ENCODE measurements around the gene TLN1.

TLN1 gene

DNA sequence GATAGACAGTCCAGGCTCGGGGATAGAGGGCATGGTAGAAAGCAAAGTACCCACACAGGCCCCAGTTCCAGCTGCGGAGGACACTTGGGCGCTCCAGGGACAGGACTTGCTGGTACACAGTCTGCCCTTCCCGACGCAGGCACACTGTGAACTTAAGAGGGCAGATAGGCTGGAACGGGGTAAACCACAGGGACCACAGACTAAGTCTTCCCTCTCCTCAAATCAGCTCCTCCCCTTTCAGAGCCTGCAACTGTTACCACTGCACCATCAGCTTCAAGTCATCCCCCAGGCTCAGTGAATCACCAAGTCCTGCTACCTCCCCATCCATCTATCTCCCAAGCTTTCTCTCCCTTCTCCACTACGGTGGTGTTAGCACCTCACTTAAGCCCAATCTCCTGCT, 9.7 kb upstream of the TLN1 start:
- DNase-seq, result no peak
- TF ChIP-seq EZH2 (optimal IDR thresholded peaks at IDR 0.05; ENCODE audit: low read depth, low read length) (no peak), EZH2phosphoT487 (IDR thresholded peaks at IDR 0.05; ENCODE audit: low read length) (no peak)
- TF ChIP-seq, protein P1, sequence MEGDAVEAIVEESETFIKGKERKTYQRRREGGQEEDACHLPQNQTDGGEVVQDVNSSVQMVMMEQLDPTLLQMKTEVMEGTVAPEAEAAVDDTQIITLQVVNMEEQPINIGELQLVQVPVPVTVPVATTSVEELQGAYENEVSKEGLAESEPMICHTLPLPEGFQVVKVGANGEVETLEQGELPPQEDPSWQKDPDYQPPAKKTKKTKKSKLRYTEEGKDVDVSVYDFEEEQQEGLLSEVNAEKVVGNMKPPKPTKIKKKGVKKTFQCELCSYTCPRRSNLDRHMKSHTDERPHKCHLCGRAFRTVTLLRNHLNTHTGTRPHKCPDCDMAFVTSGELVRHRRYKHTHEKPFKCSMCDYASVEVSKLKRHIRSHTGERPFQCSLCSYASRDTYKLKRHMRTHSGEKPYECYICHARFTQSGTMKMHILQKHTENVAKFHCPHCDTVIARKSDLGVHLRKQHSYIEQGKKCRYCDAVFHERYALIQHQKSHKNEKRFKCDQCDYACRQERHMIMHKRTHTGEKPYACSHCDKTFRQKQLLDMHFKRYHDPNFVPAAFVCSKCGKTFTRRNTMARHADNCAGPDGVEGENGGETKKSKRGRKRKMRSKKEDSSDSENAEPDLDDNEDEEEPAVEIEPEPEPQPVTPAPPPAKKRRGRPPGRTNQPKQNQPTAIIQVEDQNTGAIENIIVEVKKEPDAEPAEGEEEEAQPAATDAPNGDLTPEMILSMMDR (IDR thresholded peaks at IDR 0.05; ENCODE audit: low read length), result no peak
- Histone ChIP-seq H3K9me3 (replicated peaks; ENCODE audit: insufficient read depth, low read length) (no peaks in the 10 kb centered on the region), H3K4me1 (ENCODE audit: low read length) (peaks cover 3% of the 10 kb centered on the region), H4K20me1 (ENCODE audit: insufficient read depth, low read length) (no peaks in the 10 kb centered on the region), H3K27me3 (replicated peaks; ENCODE audit: insufficient read depth, low read length) (no peaks in the 10 kb centered on the region), H3K4me2 (ENCODE audit: low read depth, low read length) (no peak overlapping the region), H3K36me3 (replicated peaks; ENCODE audit: insufficient read depth, low read length) (0 out of 2 replicates have a peak, but pooled peaks cover 3% of the 10 kb centered on the region), H3K4me3 (ENCODE audit: low read length) (no peak overlapping the region), H2AFZ (ENCODE audit: low read length) (no peak overlapping the region), H3K9ac (ENCODE audit: low read length) (no peak overlapping the region), H3F3A (ENCODE audit: insufficient read depth, low read length) (no peaks in the 10 kb centered on the region), H3K79me2 (ENCODE audit: low read length) (peaks cover 42% of the 10 kb centered on the region), H3K27ac (ENCODE audit: low read length) (no peak overlapping the region), H3K9me2 (replicated peaks; ENCODE audit: insufficient read depth, low read length) (no peaks in the 10 kb centered on the region)

DNA sequence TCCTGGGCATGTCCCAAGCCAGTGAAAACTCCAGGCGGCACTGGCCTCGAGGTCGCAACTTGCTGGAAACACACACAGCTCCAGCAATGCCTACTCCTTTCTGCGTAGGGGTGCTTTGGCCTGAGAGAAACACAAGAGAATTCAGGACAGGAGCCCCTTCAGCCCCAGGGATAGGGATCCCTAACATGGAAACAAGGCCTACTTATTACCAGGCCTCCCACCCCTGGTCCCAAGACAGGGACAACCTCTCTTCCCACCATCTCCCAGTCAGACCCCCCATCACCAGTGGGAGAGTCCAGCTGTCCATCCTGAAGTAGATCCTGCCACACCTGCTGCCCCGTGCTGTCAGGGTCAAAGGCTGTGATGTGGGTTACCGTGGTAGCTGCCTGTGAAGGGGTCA, 8.2 kb upstream of the TLN1 start:
- Histone ChIP-seq H3K9ac (ENCODE audit: low read length) (no peak overlapping the region), H3K27ac (ENCODE audit: low read length) (no peak overlapping the region), H3K4me2 (ENCODE audit: low read depth, low read length) (no peak overlapping the region), H3K9me2 (replicated peaks; ENCODE audit: insufficient read depth, low read length) (no peaks in the 10 kb centered on the region), H3K4me1 (ENCODE audit: low read length) (no peaks in the 10 kb centered on the region), H3K4me3 (ENCODE audit: low read length) (no peak overlapping the region), H3F3A (ENCODE audit: insufficient read depth, low read length) (peaks cover 6% of the 10 kb centered on the region; the same call in 1 of the 2 replicates), H3K79me2 (ENCODE audit: low read length) (peaks cover 29% of the 10 kb centered on the region), H2AFZ (ENCODE audit: low read length) (no peak overlapping the region), H3K9me3 (replicated peaks; ENCODE audit: insufficient read depth, low read length) (no peaks in the 10 kb centered on the region), H3K27me3 (replicated peaks; ENCODE audit: insufficient read depth, low read length) (no peaks in the 10 kb centered on the region), H3K36me3 (replicated peaks; ENCODE audit: insufficient read depth, low read length) (0 out of 2 replicates have a peak, but pooled peaks cover 3% of the 10 kb centered on the region), H4K20me1 (ENCODE audit: insufficient read depth, low read length) (no peaks in the 10 kb centered on the region)
- no peak for DNase-seq
- TF ChIP-seq EZH2 (optimal IDR thresholded peaks at IDR 0.05; ENCODE audit: low read depth, low read length) (no peak), EZH2phosphoT487 (IDR thresholded peaks at IDR 0.05; ENCODE audit: low read length) (no peak)
- TF ChIP-seq, protein P1 (IDR thresholded peaks at IDR 0.05; ENCODE audit: low read length), result no peak

DNA sequence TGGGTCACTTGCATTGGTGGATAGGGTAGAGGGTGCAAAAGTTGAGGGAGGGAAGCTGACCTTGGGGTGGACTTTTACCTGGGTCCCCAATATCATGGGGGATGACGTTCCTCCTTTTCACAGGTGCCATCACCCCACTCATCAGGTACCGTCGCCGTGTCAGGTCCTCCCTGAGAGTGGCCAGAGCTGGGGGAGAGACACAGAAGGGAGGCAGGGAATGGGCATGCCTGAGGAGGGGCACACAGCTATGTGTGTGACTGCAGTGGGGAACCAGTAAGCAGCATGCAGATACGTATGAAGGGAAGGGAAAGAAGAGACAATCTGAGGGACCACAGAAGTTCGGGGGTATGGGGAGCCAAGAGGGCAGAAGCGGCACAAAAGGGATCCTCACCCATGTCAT, 6.9 kb upstream of the TLN1 start:
- no peak for DNase-seq
- H2AFZ ChIP-seq (ENCODE audit: low read length), result no peak overlapping the region
- no peaks in the 10 kb centered on the region for H4K20me1 ChIP-seq (ENCODE audit: insufficient read depth, low read length)
- peaks cover 6% of the 10 kb centered on the region; the same call in 1 of the 2 replicates for H3F3A ChIP-seq (ENCODE audit: insufficient read depth, low read length)
- H3K27me3 ChIP-seq (replicated peaks; ENCODE audit: insufficient read depth, low read length), result no peaks in the 10 kb centered on the region
- H3K27ac ChIP-seq (ENCODE audit: low read length), result no peak overlapping the region
- H3K4me2 ChIP-seq (ENCODE audit: low read depth, low read length), result no peak overlapping the region
- H3K9me2 ChIP-seq (replicated peaks; ENCODE audit: insufficient read depth, low read length), result no peaks in the 10 kb centered on the region
- H3K9me3 ChIP-seq (replicated peaks; ENCODE audit: insufficient read depth, low read length), result no peaks in the 10 kb centered on the region
- TF ChIP-seq, protein P1 (IDR thresholded peaks at IDR 0.05; ENCODE audit: low read length), result no peak
- no peak for TF ChIP-seq EZH2 (optimal IDR thresholded peaks at IDR 0.05; ENCODE audit: low read depth, low read length)
- TF ChIP-seq EZH2phosphoT487 (IDR thresholded peaks at IDR 0.05; ENCODE audit: low read length), result no peak
- H3K4me3 ChIP-seq (ENCODE audit: low read length), result no peak overlapping the region
- no peaks in the 10 kb centered on the region for H3K4me1 ChIP-seq (ENCODE audit: low read length)
- peaks cover 30% of the 10 kb centered on the region for H3K79me2 ChIP-seq (ENCODE audit: low read length)
- H3K36me3 ChIP-seq (replicated peaks; ENCODE audit: insufficient read depth, low read length), result 0 out of 2 replicates have a peak, but pooled peaks cover 3% of the 10 kb centered on the region
- H3K9ac ChIP-seq (ENCODE audit: low read length), result no peak overlapping the region

Data from MM.1S (cell line).